ENCODE data around the gene C3. TPM values are rescaled to one million over a fixed set of nuclear protein-coding genes. Genes with fewer than 3 reads are reported as not detected.

C3 gene
- total RNA-seq, 2 experiments from 2014 or later: 0.81 to 0.94 TPM

- CTCF ChIA-PET: no interaction called here
- H3K9me3 Mint-ChIP-seq: no peaks in the 10 kb centered on the region
- no peak for DNase-seq
- no peak overlapping the region for H3K27ac Mint-ChIP-seq
- H3K36me3 Mint-ChIP-seq (ENCODE audit: low read depth): no peaks in the 10 kb centered on the region
- H3K4me1 Mint-ChIP-seq (ENCODE audit: low read depth): peaks cover 14% of the 10 kb centered on the region
- intact Hi-C loops (cut with micrococcal nuclease): no loop called here
- H3K27me3 Mint-ChIP-seq (ENCODE audit: low read depth): peaks cover 29% of the 10 kb centered on the region
- H3K4me3 Mint-ChIP-seq: no peak overlapping the region
These were observed 13.3 kb downstream of the C3 start for GRCh38 chr19:6707011-6707657.

- Mint-ChIP-seq H3K9me3 (no peaks in the 10 kb centered on the region), H3K27me3 (ENCODE audit: low read depth) (peaks cover 26% of the 10 kb centered on the region), H3K27ac (no peak overlapping the region), H3K36me3 (ENCODE audit: low read depth) (no peaks in the 10 kb centered on the region), H3K4me3 (no peak overlapping the region), H3K4me1 (ENCODE audit: low read depth) (peaks cover 14% of the 10 kb centered on the region)
- no peak for DNase-seq
- intact Hi-C loops (cut with micrococcal nuclease): no loop called here
- CTCF ChIA-PET: no interaction called here
These were observed 13.9 kb downstream of the C3 start for GRCh38 chr19:6706633-6706958.

- Mint-ChIP-seq H3K4me3 (no peak overlapping the region), H3K27me3 (ENCODE audit: low read depth) (peaks cover 23% of the 10 kb centered on the region)
These were observed 14.4 kb downstream of the C3 start for GRCh38 chr19:6705931-6706632.

GRCh38 chr19:6700586-6701316 lies 19.7 kb downstream of the C3 start:
- intact Hi-C loops (cut with micrococcal nuclease): no loop called here
- no peak for DNase-seq
- Mint-ChIP-seq H3K36me3 (ENCODE audit: low read depth) (no peaks in the 10 kb centered on the region), H3K4me3 (no peak overlapping the region), H3K9me3 (no peaks in the 10 kb centered on the region), H3K27ac (no peak overlapping the region), H3K4me1 (ENCODE audit: low read depth) (no peaks in the 10 kb centered on the region), H3K27me3 (ENCODE audit: low read depth) (no peaks in the 10 kb centered on the region)
- CTCF ChIA-PET: no interaction called here

More at GRCh38 chr19:6705931-6706632, 14.4 kb downstream of the C3 start:
- Mint-ChIP-seq H3K9me3 (no peaks in the 10 kb centered on the region), H3K36me3 (ENCODE audit: low read depth) (no peaks in the 10 kb centered on the region), H3K27ac (no peak overlapping the region), H3K4me1 (ENCODE audit: low read depth) (peaks cover 14% of the 10 kb centered on the region)
- DNase-seq: no peak
- CTCF ChIA-PET: no interaction called here
- intact Hi-C loops (cut with micrococcal nuclease): no loop called here

GRCh38 chr19:6699935-6700334 lies 20.5 kb downstream of the C3 start:
- intact Hi-C loops (cut with micrococcal nuclease): no loop called here
- no peak overlapping the region for H3K27ac Mint-ChIP-seq
- no peaks in the 10 kb centered on the region for H3K36me3 Mint-ChIP-seq (ENCODE audit: low read depth)
- DNase-seq: no peak
- no peaks in the 10 kb centered on the region for H3K4me1 Mint-ChIP-seq (ENCODE audit: low read depth)
- no peaks in the 10 kb centered on the region for H3K9me3 Mint-ChIP-seq
- no peaks in the 10 kb centered on the region for H3K27me3 Mint-ChIP-seq (ENCODE audit: low read depth)
- CTCF ChIA-PET: no interaction called here
- H3K4me3 Mint-ChIP-seq: no peak overlapping the region

- H3K27me3 Mint-ChIP-seq (ENCODE audit: low read depth): no peaks in the 10 kb centered on the region
- no peak overlapping the region for H3K27ac Mint-ChIP-seq
- intact Hi-C loops (cut with micrococcal nuclease): no loop called here
These were observed 23.2 kb downstream of the C3 start for GRCh38 chr19:6697291-6697690.

GRCh38 chr19:6696239-6696820 lies 24.1 kb downstream of the C3 start:
- Mint-ChIP-seq H3K9me3 (no peaks in the 10 kb centered on the region), H3K4me1 (ENCODE audit: low read depth) (no peaks in the 10 kb centered on the region), H3K27me3 (ENCODE audit: low read depth) (no peaks in the 10 kb centered on the region), H3K36me3 (ENCODE audit: low read depth) (no peaks in the 10 kb centered on the region), H3K27ac (no peak overlapping the region), H3K4me3 (no peak overlapping the region)
- CTCF ChIA-PET: interaction anchor here (0.6 to 0.8 kb wide), 2 partner anchors 62 to 72 kb away, joined by 3 to 4 read pairs; no protein-coding TSS in a partner anchor
- no peak for DNase-seq
- intact Hi-C loops (cut with micrococcal nuclease): no loop called here

More at GRCh38 chr19:6697291-6697690, 23.2 kb downstream of the C3 start:
- Mint-ChIP-seq H3K4me1 (ENCODE audit: low read depth) (no peaks in the 10 kb centered on the region), H3K36me3 (ENCODE audit: low read depth) (no peaks in the 10 kb centered on the region), H3K4me3 (no peak overlapping the region), H3K9me3 (no peaks in the 10 kb centered on the region)
- no peak for DNase-seq
- CTCF ChIA-PET: interaction anchor here (1.0 kb wide), 1 partner anchor 11 kb away, joined by 4 read pairs; no protein-coding TSS in a partner anchor

GRCh38 chr19:6694147-6694815 lies 26.2 kb downstream of the C3 start:
- no peaks in the 10 kb centered on the region for H3K4me1 Mint-ChIP-seq (ENCODE audit: low read depth)
- no peaks in the 10 kb centered on the region for H3K27me3 Mint-ChIP-seq (ENCODE audit: low read depth)
- CTCF ChIA-PET: no interaction called here
- no peak overlapping the region for H3K27ac Mint-ChIP-seq
- no peak overlapping the region for H3K4me3 Mint-ChIP-seq
- DNase-seq: no peak
- no peaks in the 10 kb centered on the region for H3K36me3 Mint-ChIP-seq (ENCODE audit: low read depth)
- H3K9me3 Mint-ChIP-seq: no peaks in the 10 kb centered on the region
- intact Hi-C loops (cut with micrococcal nuclease): no loop called here

GRCh38 chr19:6693681-6694080 lies 26.8 kb downstream of the C3 start:
- Mint-ChIP-seq H3K36me3 (ENCODE audit: low read depth) (no peaks in the 10 kb centered on the region), H3K4me1 (ENCODE audit: low read depth) (no peaks in the 10 kb centered on the region), H3K9me3 (no peaks in the 10 kb centered on the region), H3K4me3 (no peak overlapping the region), H3K27ac (no peak overlapping the region), H3K27me3 (ENCODE audit: low read depth) (no peaks in the 10 kb centered on the region)
- DNase-seq: no peak
- CTCF ChIA-PET: no interaction called here
- intact Hi-C loops (cut with micrococcal nuclease): no loop called here

- intact Hi-C loops (cut with micrococcal nuclease): no loop called here
- CTCF ChIA-PET: no interaction called here
- H3K36me3 Mint-ChIP-seq (ENCODE audit: low read depth): no peaks in the 10 kb centered on the region
These were observed 27.4 kb downstream of the C3 start for GRCh38 chr19:6693056-6693471.

GRCh38 chr19:6692027-6692426 lies 28.4 kb downstream of the C3 start:
- intact Hi-C loops (cut with micrococcal nuclease): no loop called here
- CTCF ChIA-PET: no interaction called here
- H3K27ac Mint-ChIP-seq: no peak overlapping the region
- no peaks in the 10 kb centered on the region for H3K36me3 Mint-ChIP-seq (ENCODE audit: low read depth)
- no peaks in the 10 kb centered on the region for H3K27me3 Mint-ChIP-seq (ENCODE audit: low read depth)
- H3K9me3 Mint-ChIP-seq: no peaks in the 10 kb centered on the region
- no peak for DNase-seq
- no peaks in the 10 kb centered on the region for H3K4me1 Mint-ChIP-seq (ENCODE audit: low read depth)
- H3K4me3 Mint-ChIP-seq: no peak overlapping the region

More at GRCh38 chr19:6693056-6693471, 27.4 kb downstream of the C3 start:
- H3K4me1 Mint-ChIP-seq (ENCODE audit: low read depth): no peaks in the 10 kb centered on the region
- H3K4me3 Mint-ChIP-seq: no peak overlapping the region
- no peak for DNase-seq
- no peak overlapping the region for H3K27ac Mint-ChIP-seq
- H3K9me3 Mint-ChIP-seq: no peaks in the 10 kb centered on the region
- no peaks in the 10 kb centered on the region for H3K27me3 Mint-ChIP-seq (ENCODE audit: low read depth)

GRCh38 chr19:6691342-6691741 lies 29.1 kb downstream of the C3 start:
- no peak overlapping the region for H3K27ac Mint-ChIP-seq
- H3K4me3 Mint-ChIP-seq: no peak overlapping the region
- H3K4me1 Mint-ChIP-seq (ENCODE audit: low read depth): no peaks in the 10 kb centered on the region
- CTCF ChIA-PET: no interaction called here
- no peak for DNase-seq
- H3K9me3 Mint-ChIP-seq: no peaks in the 10 kb centered on the region
- intact Hi-C loops (cut with micrococcal nuclease): no loop called here
- H3K36me3 Mint-ChIP-seq (ENCODE audit: low read depth): no peaks in the 10 kb centered on the region
- H3K27me3 Mint-ChIP-seq (ENCODE audit: low read depth): no peaks in the 10 kb centered on the region

Measured in activated naive CD4-positive, alpha-beta T cell treated with anti-CD3 and anti-CD28 coated beads for 36 hours (primary cell).